SIG-M5 (cell line): ENCODE results near the gene IKZF3.
"Not testable (repeated sequence)": the region's sequence is repeated elsewhere in the genome, so short reads cannot be mapped to it uniquely, and the experiment has no call there.

Experiments
- DNase-seq: peaks from one replicate; lab custom pipeline; 2025; lab: John Stamatoyannopoulos, UW

Gene IKZF3

GRCh38 chr17:39754958-39755553, 109.1 kb downstream of the IKZF3 start:
- DNase-seq = no peak

DNA sequence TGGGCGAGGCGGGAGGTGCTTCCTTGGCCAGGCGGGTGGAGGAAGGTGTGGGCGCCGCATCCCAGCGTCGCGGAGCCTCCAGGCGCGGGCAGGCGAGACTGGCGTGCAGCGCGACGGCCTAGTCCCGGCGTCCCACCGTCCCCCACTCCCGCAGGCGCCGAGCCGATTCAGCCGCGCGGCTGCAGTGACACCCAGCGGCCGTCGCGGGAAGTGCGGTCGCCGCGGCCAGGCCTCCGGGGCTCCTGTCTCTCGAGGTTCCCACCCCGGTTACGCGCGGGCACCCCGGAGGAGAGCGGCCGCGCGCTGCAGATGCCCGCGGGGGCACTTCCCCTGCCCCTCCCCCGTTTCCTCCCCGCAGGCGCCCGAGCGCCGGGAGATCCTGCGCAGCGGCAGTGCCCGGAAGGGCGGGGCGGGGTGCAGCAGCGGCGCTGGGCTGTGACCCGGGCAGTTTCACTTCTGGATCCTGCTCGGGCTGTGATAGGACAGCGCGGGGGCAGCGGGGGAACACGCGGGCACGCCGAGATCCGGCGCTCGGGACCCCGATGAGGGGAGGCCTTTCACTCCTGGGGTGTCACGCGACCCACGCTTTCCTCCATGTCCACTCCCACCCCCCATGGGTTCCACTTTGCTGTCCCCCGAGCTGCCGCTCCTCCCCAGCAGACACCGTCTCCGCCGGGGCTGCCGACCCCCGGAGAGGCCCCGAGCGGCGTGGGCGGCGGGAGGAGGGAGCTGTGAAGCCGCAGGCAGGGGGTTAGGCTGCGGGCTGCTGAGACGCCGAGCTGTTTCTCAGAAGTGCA, 109.8 kb downstream of the IKZF3 start:
- DNase-seq = peak; percentile 75

DNA sequence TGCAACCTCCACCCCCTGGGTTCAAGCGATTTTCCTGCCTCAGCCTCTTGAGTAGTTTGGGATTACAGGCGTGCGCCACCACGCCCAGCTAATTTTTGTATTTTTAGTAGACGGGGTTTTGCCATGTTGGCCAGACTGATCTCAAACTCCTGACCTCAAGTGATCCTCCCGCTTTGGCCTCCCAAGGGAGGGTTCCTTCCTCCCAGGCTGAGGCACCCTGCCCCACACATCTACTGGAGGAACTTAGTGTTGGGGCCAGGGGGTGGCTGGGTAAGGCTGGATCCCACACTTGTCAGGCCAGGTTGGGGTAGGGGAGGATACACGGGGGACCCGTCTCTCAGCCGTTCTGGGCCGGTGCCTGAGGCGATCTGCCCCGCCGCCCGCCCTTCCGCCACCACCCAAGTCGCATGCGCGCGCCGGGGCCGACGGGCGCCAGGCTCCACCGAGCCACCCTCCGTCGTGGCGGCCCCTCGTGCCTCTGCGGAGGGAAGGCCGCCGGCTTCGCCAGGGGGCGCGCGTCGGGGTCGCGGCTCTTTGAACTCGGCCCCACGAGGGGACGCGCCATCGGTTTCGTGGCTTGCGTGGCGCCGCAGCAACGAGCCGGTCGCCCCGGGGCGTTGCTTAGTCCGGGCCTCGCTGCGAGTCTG, 110.5 kb downstream of the IKZF3 start:
- DNase-seq = no peak

- no peak for DNase-seq
Measured at GRCh38 chr17:39752241-39752881, 111.8 kb downstream of the IKZF3 start.

- no peak for DNase-seq
Measured at GRCh38 chr17:39751637-39752036, 112.5 kb downstream of the IKZF3 start.

GRCh38 chr17:39751016-39751543, 113.0 kb downstream of the IKZF3 start:
- DNase-seq = no peak

- no peak for DNase-seq
Measured at GRCh38 chr17:39750131-39751015, 113.7 kb downstream of the IKZF3 start.

DNA sequence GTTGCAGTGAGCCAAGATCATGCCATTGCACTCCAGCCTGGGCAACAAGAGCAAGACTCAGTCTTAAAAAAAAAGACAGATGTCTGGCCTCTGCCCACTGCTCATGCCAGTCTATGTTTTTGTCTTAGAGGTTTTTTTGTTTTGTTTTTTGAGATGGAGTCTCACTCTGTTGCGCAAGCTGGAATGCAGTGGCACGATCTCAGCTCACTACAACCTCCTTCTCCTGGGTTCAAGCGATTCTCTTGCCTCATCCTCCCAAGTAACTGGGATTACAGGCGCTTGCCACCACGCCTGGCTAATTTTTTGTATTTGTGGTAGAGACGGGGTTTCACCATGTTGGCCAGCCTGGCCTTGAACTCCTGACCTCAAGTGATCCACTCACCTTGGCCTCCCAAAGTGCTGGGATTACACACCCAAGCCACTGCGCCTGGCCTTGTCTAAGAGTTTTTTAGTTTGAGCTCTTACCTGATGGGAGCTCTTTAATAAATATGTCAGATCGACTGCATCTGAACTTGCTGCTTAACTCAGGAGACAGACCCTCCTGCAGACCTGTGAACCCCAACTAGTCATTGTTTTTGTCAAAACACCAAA, 115.6 kb downstream of the IKZF3 start:
- not testable (repeated sequence) for DNase-seq

DNA sequence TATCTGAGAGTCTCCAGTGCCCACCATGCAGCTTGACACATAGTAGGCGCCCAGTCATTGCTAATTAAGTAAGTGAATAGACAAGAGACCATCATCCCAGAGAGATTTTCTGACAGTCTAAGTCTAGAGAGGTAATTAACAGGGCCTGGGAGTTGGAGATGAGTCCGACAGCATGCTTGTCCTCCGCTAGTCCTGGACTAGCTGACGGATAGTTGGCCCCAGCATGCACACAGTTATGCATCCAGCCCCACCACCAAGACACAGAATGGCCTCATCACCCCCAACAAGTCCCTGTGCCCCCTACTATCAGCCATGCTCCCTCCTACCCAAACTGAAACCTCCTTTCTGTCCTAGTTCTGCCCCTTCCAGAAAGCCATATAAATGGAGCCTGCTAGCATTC, 116.4 kb downstream of the IKZF3 start:
- no peak for DNase-seq

DNA sequence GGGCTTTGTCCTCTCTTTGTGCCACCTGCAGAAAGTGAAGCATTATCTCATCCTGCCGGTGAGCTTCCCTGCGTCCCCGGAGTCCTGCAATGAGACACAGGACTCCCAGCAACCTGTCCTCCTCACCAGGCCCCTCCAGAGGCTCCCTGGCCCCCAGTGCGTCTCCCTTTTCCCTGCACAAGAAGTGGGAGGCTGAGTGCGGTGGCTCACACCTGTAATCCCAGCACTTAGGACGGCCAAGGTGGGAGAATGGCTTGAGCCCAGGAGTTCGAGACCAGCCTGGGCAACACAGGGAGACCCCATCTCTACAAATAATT, 118.0 kb downstream of the IKZF3 start:
- DNase-seq = no peak

DNA sequence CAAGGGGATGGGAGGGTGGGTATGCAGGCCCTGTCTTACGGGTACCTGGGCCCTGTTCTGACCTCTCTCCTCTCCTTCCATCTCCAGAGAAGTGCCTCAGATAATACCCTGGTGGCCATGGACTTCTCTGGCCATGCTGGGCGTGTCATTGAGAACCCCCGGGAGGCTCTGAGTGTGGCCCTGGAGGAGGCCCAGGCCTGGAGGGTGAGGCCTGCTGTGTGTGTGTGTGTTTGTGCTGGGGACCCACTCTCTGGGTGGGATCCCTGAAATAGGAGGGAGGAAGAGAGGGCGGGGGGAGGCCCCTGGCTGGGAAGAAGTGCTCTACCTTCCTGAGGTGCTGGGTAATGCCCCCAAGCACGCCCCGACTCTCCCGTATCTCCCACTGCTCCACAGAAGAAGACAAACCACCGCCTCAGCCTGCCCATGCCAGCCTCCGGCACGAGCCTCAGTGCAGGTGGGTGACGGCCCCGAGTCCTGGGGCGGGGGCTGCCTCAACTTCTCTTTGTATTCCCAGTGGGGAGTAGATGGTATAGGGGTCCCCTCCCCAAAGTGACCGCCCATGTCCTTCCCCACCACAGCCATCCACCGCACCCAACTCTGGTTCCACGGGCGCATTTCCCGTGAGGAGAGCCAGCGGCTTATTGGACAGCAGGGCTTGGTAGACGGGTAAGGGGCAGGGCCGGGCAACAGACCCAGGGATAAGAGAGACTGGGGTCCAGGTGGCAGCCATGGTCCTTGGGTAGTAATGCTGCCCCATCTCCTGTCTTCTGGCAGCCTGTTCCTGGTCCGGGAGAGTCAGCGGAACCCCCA, 118.6 kb downstream of the IKZF3 start:
- DNase-seq = no peak

DNA sequence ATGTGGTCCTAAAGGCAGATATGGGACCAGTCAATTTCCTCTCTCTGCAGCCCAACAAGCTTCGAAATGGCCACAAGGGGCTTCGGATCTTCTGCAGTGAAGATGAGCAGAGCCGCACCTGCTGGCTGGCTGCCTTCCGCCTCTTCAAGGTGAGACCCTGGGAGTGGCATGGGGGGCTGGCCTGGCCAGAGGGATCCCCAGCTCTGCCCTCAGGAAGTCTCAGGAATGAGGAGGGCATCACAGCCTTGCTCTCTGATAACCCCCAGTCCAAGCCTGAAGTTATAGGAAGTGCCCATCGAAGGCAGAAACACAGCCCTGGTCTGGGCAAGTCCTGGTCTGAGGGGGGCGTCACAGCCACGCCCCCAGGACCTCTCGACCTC, 119.3 kb downstream of the IKZF3 start:
- DNase-seq = no peak

GRCh38 chr17:39744075-39744835, 119.9 kb downstream of the IKZF3 start:
- no peak for DNase-seq

DNA sequence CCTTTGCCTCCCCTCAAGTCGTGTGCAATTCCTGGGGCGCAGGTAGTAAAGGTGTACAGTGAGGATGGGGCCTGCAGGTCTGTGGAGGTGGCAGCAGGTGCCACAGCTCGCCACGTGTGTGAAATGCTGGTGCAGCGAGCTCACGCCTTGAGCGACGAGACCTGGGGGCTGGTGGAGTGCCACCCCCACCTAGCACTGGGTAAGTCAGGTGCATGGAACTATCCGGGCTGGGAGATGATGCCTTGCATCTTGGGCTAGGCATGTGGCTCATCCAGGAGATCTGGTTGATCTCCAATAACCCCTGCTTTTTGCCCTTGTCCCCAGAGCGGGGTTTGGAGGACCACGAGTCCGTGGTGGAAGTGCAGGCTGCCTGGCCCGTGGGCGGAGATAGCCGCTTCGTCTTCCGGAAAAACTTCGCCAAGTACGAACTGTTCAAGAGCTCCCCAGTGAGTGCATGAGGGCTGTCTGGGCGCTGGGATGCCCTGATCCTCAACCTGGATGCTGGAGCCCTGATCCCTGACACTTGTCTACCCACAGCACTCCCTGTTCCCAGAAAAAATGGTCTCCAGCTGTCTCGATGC, 121.2 kb downstream of the IKZF3 start:
- no peak for DNase-seq

GRCh38 chr17:39742126-39742855, 121.8 kb downstream of the IKZF3 start:
- DNase-seq = no peak

DNA sequence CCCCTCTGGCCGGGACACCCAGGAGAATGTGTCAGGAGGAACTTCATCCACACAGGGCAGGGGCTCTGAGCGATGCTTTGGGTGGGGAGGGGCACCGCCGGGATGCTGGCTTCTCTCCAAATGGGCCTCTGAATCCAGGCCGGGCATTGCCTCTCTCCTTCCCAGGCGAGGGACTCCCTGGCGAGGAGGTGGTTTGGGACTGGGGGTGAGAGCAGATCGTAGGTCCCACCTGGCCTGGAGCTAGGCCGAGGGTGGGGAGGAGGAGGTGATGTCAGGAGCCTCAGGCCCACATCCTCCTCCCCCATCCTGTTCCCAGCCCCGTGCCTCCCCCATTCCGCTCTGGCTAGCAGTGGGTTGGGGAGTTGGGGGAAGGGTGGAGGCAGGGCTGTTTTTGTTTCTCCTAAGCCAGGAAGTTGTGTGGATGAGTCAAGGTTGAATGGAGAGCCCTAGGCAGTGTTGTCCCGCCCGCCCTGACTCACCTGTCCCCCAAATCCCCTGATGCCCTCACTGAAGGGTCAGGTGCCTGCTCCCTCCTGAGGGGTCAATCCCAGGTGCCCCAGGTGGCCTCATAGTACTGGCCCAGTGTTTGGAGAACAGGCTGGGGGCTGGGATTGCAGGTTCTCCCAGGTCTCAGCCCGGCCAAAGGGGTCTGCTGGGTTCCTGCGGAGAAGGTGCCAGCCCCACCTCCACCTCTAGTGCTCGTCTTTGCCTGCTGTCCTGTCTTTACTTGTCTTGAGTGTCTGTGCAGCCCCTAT, 123.6 kb downstream of the IKZF3 start:
- no peak for DNase-seq

DNA sequence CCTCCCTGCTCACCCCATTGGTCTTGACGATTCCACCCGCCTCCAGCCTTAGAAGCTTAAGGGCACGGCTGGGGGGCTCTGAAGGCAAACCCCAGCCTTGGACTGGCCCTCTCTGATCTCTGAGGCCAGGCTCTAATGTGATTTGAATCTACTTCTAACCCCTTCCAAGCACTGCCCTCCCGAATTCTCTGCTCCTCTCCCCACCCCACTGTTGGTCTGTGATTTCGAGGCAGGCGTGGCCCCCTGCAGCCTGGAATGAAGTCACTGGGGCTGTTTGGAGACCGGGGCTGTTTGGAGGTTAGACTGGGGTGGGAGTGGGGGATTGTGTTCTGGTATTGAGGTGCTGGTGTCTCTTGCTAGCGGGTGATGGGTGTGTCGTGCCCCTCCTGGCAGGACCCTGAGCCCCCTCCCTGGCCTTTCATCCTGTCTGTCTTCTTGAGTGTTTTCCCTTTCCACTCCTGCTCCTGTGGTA, 124.2 kb downstream of the IKZF3 start:
- no peak for DNase-seq
